ENCODE data around the gene RFTN1. TPM values are rescaled to one million over a fixed set of nuclear protein-coding genes. Genes with fewer than 3 reads are reported as not detected.

The RFTN1 gene
- total and polyA plus RNA-seq, 2 donors (not counting 1 experiment from before 2014, with no cell fraction given), result 32.4 to 156 TPM

GRCh38 chr3:16359331-16359730 lies 154.2 kb downstream of the RFTN1 start:
- H3K4me3 ChIP-seq (ENCODE audit: control extremely low read depth in 1 of 5, extremely low read depth in 1 of 5, insufficient read depth in 1 of 5, low read depth in 2 of 5, low read length in 4 of 5), result no peak overlapping the region
- DNase-seq, result peak; percentile 16
- peaks cover 7 to 62% of the 10 kb centered on the region in 2 experiments for H3K36me3 ChIP-seq (replicated peaks in 1 of 2; ENCODE audit: control extremely low read depth in 1 of 2, control insufficient read depth in 1 of 2, extremely low read depth in 1 of 2, insufficient read depth in 2 of 2, low read length in 1 of 2)
- Mint-ChIP-seq H3K27ac (no peak overlapping the region), H3K9me3 (ENCODE audit: insufficient read depth) (no peaks in the 10 kb centered on the region), H3K4me3 (no peak overlapping the region), H3K4me1 (peaks cover 10% of the 10 kb centered on the region), H3K27me3 (no peaks in the 10 kb centered on the region)
- H3K4me1 ChIP-seq (ENCODE audit: control insufficient read depth in 2 of 2, insufficient read depth in 2 of 2, low read length in 2 of 2), result peaks cover 6 to 7% of the 10 kb centered on the region in 2 donors
- ChIA-PET POLR2A (no interaction called here), CTCF (interaction anchor here (0.7 kb wide), 1 partner anchor 75 kb away, joined by 3 read pairs; no protein-coding TSS in a partner anchor)
- H3K79me2 ChIP-seq (ENCODE audit: control insufficient read depth, insufficient read depth, low read length), result peaks cover 88% of the 10 kb centered on the region
- no peak overlapping the region for H3K4me2 ChIP-seq (replicated peaks; ENCODE audit: low read depth, low read length, poor library complexity, severe bottlenecking)
- H4K20me1 ChIP-seq (ENCODE audit: control insufficient read depth, insufficient read depth, low read length, poor library complexity, severe bottlenecking), result peaks cover 46% of the 10 kb centered on the region
- H3K9ac ChIP-seq (ENCODE audit: low read length), result no peak overlapping the region
- no peaks in the 10 kb centered on the region for H3K9me3 ChIP-seq (ENCODE audit: control extremely low read depth in 1 of 3, control insufficient read depth in 2 of 3, insufficient read depth in 1 of 3, low read length in 2 of 3)
- no peak for TF ChIP-seq CTCF (IDR thresholded peaks at IDR 0.05)
- H3K27ac ChIP-seq (ENCODE audit: low read length in 2 of 2), result no peak overlapping the region
- H2AFZ ChIP-seq (ENCODE audit: insufficient read depth, low read depth, low read length, poor library complexity, severe bottlenecking), result no peak overlapping the region
- intact Hi-C loops (cut with micrococcal nuclease), result no loop called here
- no peaks in the 10 kb centered on the region for H3K27me3 ChIP-seq (replicated peaks in 1 of 4; ENCODE audit: control extremely low read depth in 1 of 4, control insufficient read depth in 3 of 4, insufficient read depth in 4 of 4, low read length in 3 of 4)
- no CpG with 5 or more reads among the region's 4 CpGs for WGBS (ENCODE audit: insufficient coverage)
- ATAC-seq (ENCODE audit: low read depth), result no peak

- TF ChIP-seq EZH2 (IDR thresholded peaks at IDR 0.05; ENCODE audit: borderline replicate concordance, insufficient read depth, low read depth, low read length, poor library complexity, severe bottlenecking) (no peak), CTCF (IDR thresholded peaks at IDR 0.05) (no peak)
- no peaks in the 10 kb centered on the region for H3K27me3 ChIP-seq (replicated peaks in 1 of 4; ENCODE audit: control extremely low read depth in 1 of 4, control insufficient read depth in 3 of 4, insufficient read depth in 4 of 4, low read length in 3 of 4)
- peaks cover 36% of the 10 kb centered on the region for H4K20me1 ChIP-seq (ENCODE audit: control insufficient read depth, insufficient read depth, low read length, poor library complexity, severe bottlenecking)
- Mint-ChIP-seq H3K27me3 (no peaks in the 10 kb centered on the region), H3K9me3 (ENCODE audit: insufficient read depth) (no peaks in the 10 kb centered on the region), H3K4me3 (no peak overlapping the region), H3K27ac (no peak overlapping the region), H3K4me1 (peaks cover 10% of the 10 kb centered on the region)
- peaks cover 1 to 61% of the 10 kb centered on the region in 2 experiments for H3K36me3 ChIP-seq (replicated peaks in 1 of 2; ENCODE audit: control extremely low read depth in 1 of 2, control insufficient read depth in 1 of 2, extremely low read depth in 1 of 2, insufficient read depth in 2 of 2, low read length in 1 of 2)
- H3K9me3 ChIP-seq (ENCODE audit: control extremely low read depth in 1 of 3, control insufficient read depth in 2 of 3, insufficient read depth in 1 of 3, low read length in 2 of 3), result no peaks in the 10 kb centered on the region
- ChIA-PET CTCF (no interaction called here), POLR2A (no interaction called here)
- H3K27ac ChIP-seq (ENCODE audit: low read length in 2 of 2), result no peak overlapping the region
- H3K79me2 ChIP-seq (ENCODE audit: control insufficient read depth, insufficient read depth, low read length), result peaks cover 88% of the 10 kb centered on the region
- ATAC-seq (ENCODE audit: low read depth) (no peak), DNase-seq (no peak)
- H3K9ac ChIP-seq (ENCODE audit: low read length), result no peak overlapping the region
- no peak overlapping the region for H3K4me2 ChIP-seq (replicated peaks; ENCODE audit: low read depth, low read length, poor library complexity, severe bottlenecking)
- 100% methylated on average over 1 of the region's 3 CpGs for WGBS (ENCODE audit: insufficient coverage)
- H3K4me3 ChIP-seq (ENCODE audit: control extremely low read depth in 1 of 5, extremely low read depth in 1 of 5, insufficient read depth in 1 of 5, low read depth in 2 of 5, low read length in 4 of 5), result no peak overlapping the region
- peaks cover 6 to 7% of the 10 kb centered on the region in 2 donors for H3K4me1 ChIP-seq (ENCODE audit: control insufficient read depth in 2 of 2, insufficient read depth in 2 of 2, low read length in 2 of 2)
- intact Hi-C loops (cut with micrococcal nuclease), result no loop called here
- no peak overlapping the region for H2AFZ ChIP-seq (ENCODE audit: insufficient read depth, low read depth, low read length, poor library complexity, severe bottlenecking)
Measured at GRCh38 chr3:16358336-16358735, 155.2 kb downstream of the RFTN1 start.
